Brain microvascular endothelial cell (primary cell): Measurements from ENCODE around the gene COL16A1.
A peak's percentile ranks its signal among the peaks of the same experiment; 100 is the strongest.

Experiments used
- DNase-seq: peaks from one replicate; pipeline ENCODE4 v3.0.0-alpha.2; 2020
- H3K27ac ChIP-seq: fragments of 250-450 bp; sonication (Bioruptor Pico); 2 replicates; pipeline ENCODE4 v1.5.1; 2020; ENCODE audit warnings: mild to moderate bottlenecking, moderate library complexity
- H3K27me3 ChIP-seq: fragments of 250-450 bp; sonication (Bioruptor Pico); replicated peaks from 2 replicates; pipeline ENCODE4 v1.5.1; 2020; ENCODE audit warnings: mild to moderate bottlenecking
- H3K36me3 ChIP-seq: fragments of 250-450 bp; sonication (Bioruptor Pico); replicated peaks from 2 replicates; pipeline ENCODE4 v1.5.1; 2020; ENCODE audit warnings: mild to moderate bottlenecking
- H3K4me3 ChIP-seq: 2 replicates; pipeline ENCODE4 v1.5.1; 2011; ENCODE audit warnings: low read depth, mild to moderate bottlenecking, control low read depth, low read length, moderate library complexity
- CTCF ChIP-seq: IDR thresholded peaks from 2 replicates; pipeline ENCODE4 v1.5.1; 2011; ENCODE audit warnings: low read depth, mild to moderate bottlenecking, moderate library complexity, low read length, control low read depth, inconsistent platforms; ENCODE audit errors: missing control alignments
- in situ Hi-C: cut with HindIII; loops from 2 replicates; pipeline ENCODE4 v1.10.0; 2017; ENCODE audit warnings: low sequenced_read_pairs, low pct_ligation_motif_present

COL16A1 gene

DNA sequence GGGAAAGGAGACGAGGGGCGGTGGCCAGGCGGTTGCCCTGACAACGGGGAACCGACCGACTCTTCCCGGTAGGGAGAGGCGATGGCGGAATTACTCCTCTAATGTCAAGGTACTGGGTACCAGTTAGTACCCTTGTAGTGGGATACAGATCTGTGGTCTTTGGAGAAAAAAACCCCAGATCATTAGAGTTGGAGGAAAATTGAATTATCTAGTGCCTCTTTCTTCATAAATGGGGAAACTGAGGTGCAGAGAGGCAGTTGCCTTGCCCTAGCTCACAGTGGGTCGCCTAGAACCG lies 58.6 kb downstream of the COL16A1 start:
- Histone ChIP-seq H3K4me3 (peak overlapping the region; percentile 94), H3K27me3 (no peaks in the 10 kb centered on the region), H3K36me3 (no peaks in the 10 kb centered on the region), H3K27ac (peak overlapping the region; percentile 98)
- TF ChIP-seq CTCF, result no peak
- in situ Hi-C loops, result no loop called here
- no peak for DNase-seq

- no peaks in the 10 kb centered on the region for H3K27me3 ChIP-seq
- no peak for TF ChIP-seq CTCF
- DNase-seq, result peak; percentile 98
- in situ Hi-C loops, result no loop called here
- peak within 1 kb of the TSS; percentile 98 for H3K27ac ChIP-seq
- peak within 1 kb of the TSS; percentile 94 for H3K4me3 ChIP-seq
- H3K36me3 ChIP-seq, result no peaks in the 10 kb centered on the region
Measured at GRCh38 chr1:31644560-31645273, 59.1 kb downstream of the COL16A1 start, which contains the start of gene PEF1. Gene PEF1, minus strand, starts transcription at chr1:31644876. Its CDS starts 12 bp downstream, at chr1:31644864.

GRCh38 chr1:31643976-31644559 lies 59.7 kb downstream of the COL16A1 start:
- TF ChIP-seq CTCF, result no peak
- Histone ChIP-seq H3K27ac (peak overlapping the region; percentile 98), H3K36me3 (no peaks in the 10 kb centered on the region), H3K4me3 (peak overlapping the region; percentile 94), H3K27me3 (no peaks in the 10 kb centered on the region)
- in situ Hi-C loops, result no loop called here
- DNase-seq, result no peak

DNA sequence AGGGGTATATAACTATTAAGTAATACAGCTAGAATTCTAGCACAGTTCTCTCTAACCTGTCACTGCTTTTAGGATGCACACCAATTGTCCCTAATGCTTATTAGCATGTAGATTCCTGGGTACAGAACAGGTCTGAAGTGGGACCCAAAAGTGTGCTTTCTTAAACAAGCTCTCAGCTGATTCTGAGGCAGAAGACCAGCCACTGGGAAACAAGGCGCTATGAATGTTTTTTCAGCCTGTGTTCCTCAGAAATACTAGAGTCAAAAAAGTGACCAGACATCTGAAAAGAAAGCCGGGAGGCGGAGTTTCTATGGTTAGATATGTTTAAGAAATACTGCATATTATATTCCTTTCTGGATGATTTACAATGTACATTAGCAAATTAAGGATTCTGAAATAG lies 60.9 kb downstream of the COL16A1 start:
- no peaks in the 10 kb centered on the region for H3K36me3 ChIP-seq
- no peaks in the 10 kb centered on the region for H3K27me3 ChIP-seq
- TF ChIP-seq CTCF, result no peak
- DNase-seq, result no peak
- H3K27ac ChIP-seq, result no peak overlapping the region
- in situ Hi-C loops, result no loop called here
- H3K4me3 ChIP-seq, result no peak overlapping the region

GRCh38 chr1:31642366-31642765 lies 61.5 kb downstream of the COL16A1 start:
- TF ChIP-seq CTCF, result no peak
- in situ Hi-C loops, result no loop called here
- no peaks in the 10 kb centered on the region for H3K36me3 ChIP-seq
- H3K27me3 ChIP-seq, result no peaks in the 10 kb centered on the region
- H3K4me3 ChIP-seq, result no peak overlapping the region
- DNase-seq, result no peak
- no peak overlapping the region for H3K27ac ChIP-seq

DNA sequence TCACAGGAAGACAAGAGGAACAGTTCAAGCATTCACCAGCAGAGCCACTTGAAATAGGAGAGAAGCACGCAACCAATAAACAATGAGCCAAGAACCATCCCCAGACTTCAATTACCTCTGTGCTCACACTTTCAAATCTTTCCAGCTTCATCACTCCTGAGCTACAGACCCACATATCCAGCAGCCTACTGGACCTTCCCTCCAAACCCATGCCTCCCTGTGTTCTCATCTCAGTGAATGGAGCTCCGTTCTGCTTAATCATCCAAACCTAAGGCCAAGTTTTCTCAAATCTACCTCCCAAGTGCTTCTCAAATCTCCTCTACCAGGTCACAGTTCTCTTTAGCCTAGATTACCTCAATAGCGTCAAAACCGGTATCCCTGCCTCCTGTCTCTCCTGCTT lies 62.9 kb downstream of the COL16A1 start:
- H3K4me3 ChIP-seq, result no peak overlapping the region
- H3K27ac ChIP-seq, result no peak overlapping the region
- no peak for DNase-seq
- in situ Hi-C loops, result no loop called here
- H3K36me3 ChIP-seq, result no peaks in the 10 kb centered on the region
- no peak for TF ChIP-seq CTCF
- no peaks in the 10 kb centered on the region for H3K27me3 ChIP-seq
